ENCODE results near the gene TBX18.

Gene TBX18

GRCh38 chr6:84764332-84765049, at the start of gene TBX18:
Gene TBX18, minus strand, starts transcription at chr6:84764598. Its CDS starts 417 bp downstream, at chr6:84764181.
- intact Hi-C loops (cut with DNase I), result no loop called here
- peak in 2 of 10 donors; percentile 75 to 82 for DNase-seq

- no peak for DNase-seq
- intact Hi-C loops (cut with DNase I), result no loop called here
Observed at GRCh38 chr6:84811351-84811750, 47.0 kb upstream of the TBX18 start.

DNA sequence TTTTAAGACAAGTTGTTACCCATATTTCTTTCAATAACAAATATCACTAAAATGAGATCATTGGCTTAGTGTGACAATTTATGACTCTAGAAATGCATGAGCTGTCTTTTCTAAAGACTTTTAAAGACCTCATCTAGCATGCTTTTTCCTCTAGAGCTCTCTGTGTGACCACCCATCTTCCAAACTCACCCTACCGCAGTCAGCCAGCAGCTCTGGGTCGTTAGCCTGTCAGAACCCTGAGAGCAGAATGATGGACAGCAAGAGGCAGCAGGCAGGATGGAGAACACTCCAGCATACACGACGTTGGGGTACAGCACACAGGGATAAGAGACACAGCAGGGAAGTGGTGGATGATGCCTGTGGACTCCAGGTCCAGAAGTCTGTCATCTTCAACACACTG, 45.1 kb upstream of the TBX18 start:
- DNase-seq, result no peak

GRCh38 chr6:84808491-84809061, 44.2 kb upstream of the TBX18 start:
- intact Hi-C loops (cut with DNase I), result no loop called here
- DNase-seq, result no peak

More for the DNA sequence above, 45.1 kb upstream of the TBX18 start:
- intact Hi-C loops (cut with DNase I), result no loop called here

GRCh38 chr6:84805145-84805544, 40.7 kb upstream of the TBX18 start:
- intact Hi-C loops (cut with DNase I), result no loop called here
- no peak for DNase-seq

GRCh38 chr6:84804720-84805119, 40.3 kb upstream of the TBX18 start:
- no peak for DNase-seq
- intact Hi-C loops (cut with DNase I), result no loop called here

GRCh38 chr6:84801250-84801649, 36.9 kb upstream of the TBX18 start:
- intact Hi-C loops (cut with DNase I), result no loop called here
- no peak for DNase-seq

GRCh38 chr6:84798257-84798656, 33.9 kb upstream of the TBX18 start:
- intact Hi-C loops (cut with DNase I), result no loop called here
- DNase-seq, result no peak

DNA sequence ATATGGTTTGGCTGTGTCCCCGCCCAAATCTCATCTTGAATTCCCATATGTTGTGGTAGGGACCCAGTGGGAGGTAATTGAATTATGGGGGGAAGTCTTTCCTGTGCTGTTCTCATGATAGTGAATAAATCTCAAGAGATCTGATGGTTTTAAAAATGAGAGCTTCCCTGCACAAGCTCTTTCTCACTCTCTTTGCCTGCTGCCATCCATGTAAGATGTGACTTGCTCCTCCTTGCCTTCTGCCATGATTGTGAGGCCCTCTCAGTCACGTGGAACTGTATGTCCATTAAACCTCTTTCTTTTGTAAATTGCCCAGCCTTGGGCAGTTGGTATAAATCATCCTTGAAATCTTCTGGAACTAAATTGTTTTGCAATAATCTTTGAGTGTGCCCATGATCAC, 31.9 kb upstream of the TBX18 start:
- DNase-seq, result no peak
- intact Hi-C loops (cut with DNase I), result no loop called here

DNA sequence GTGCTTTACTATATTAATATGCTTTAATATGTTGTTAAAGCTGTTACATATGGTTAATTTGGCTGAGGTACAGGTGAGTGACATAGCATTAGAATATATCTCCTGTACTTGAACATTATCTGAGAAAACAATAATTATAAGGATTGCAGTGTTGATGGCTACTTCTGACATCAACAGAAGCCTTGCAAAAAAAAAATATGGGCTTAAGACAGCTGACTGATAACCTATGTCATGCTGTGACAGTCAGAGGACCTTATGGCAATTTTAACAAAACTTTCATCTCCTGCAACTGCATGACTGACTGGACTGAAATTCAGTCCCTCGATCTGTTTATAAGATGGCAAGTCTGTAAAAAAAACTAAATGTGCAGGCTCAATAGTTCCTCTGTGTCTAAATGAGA, 27.5 kb upstream of the TBX18 start:
- no peak for DNase-seq

DNA sequence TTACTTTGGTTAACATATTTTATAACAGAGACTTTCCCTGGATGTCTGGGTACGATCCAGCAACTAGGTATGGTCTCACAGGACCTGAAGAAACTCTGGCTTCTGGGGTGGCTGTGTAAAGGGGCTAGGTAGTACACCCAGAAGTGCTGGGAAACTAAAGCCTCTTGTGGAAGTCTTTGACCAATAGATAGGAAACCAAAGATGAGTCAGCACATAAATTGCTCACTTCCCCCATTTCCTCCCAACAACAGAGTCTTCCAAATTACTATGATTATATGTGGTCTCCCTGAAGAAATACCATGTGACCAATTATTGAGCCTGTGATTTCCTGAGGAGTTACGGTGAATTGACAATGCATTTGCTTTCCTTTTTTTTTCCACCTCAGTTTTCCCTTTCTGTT, 26.8 kb upstream of the TBX18 start:
- intact Hi-C loops (cut with DNase I), result no loop called here

More for the DNA sequence above, 27.5 kb upstream of the TBX18 start:
- intact Hi-C loops (cut with DNase I), result no loop called here

GRCh38 chr6:84789170-84789569, 24.8 kb upstream of the TBX18 start:
- intact Hi-C loops (cut with DNase I), result no loop called here

More for the DNA sequence above, 26.8 kb upstream of the TBX18 start:
- no peak for DNase-seq

DNA sequence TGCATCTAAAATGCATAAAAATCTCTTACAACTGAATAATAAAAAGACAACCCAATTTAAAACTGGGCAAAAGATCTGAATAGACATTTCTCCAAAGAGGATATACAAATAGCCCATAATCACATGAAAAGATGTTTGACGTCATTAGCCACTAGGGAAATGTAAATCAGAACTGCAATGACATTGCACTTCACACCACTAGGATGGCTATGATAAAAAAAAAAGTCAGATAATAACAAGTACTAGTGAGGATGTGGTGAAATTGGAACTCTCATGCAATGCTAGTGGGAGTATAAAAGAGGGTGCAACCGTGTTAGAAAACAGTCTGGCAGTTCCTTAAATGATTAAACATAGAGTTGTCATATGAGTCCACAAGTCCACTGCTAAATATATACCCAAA, 24.3 kb upstream of the TBX18 start:
- intact Hi-C loops (cut with DNase I), result no loop called here
- no peak for DNase-seq

More at GRCh38 chr6:84789170-84789569, 24.8 kb upstream of the TBX18 start:
- no peak for DNase-seq

DNA sequence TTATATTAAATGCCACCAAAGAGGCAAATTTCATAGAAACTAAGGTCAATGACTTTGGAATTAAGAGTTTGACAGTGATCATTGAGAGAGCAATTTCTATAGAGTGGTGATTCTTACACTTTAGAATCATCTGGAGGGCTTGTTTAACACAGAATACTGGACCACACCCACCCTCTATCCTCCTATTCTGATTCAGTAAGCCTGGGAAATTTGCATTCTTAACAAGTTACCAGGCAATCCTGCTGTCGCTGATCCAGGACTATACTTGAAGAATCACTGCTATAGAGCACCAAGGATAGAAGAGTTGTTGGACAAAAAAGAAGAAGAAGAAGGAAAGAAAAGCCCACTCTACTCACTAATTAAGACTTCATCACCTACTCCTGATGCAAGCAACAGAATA, 21.3 kb upstream of the TBX18 start:
- DNase-seq, result no peak
- intact Hi-C loops (cut with DNase I), result no loop called here

DNA sequence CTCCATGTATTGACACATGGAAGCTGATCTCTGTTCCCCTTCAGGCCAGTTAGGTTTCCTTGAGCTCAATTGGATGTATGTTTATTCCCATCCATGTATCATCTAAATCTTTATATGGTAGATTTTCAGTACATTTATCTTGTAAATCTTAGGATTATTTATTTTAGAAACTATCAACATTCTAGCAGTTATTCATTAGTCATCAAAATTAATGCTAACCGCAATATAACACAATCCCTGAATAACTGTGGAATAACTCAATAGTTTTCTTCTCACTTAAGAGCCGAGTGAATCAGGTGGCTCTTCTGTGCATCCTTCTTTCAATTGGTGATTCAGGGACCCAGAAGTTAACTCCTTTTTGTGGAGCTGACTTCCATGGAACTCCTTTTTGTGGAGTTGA, 15.5 kb upstream of the TBX18 start:
- intact Hi-C loops (cut with DNase I), result no loop called here
- no peak for DNase-seq

DNA sequence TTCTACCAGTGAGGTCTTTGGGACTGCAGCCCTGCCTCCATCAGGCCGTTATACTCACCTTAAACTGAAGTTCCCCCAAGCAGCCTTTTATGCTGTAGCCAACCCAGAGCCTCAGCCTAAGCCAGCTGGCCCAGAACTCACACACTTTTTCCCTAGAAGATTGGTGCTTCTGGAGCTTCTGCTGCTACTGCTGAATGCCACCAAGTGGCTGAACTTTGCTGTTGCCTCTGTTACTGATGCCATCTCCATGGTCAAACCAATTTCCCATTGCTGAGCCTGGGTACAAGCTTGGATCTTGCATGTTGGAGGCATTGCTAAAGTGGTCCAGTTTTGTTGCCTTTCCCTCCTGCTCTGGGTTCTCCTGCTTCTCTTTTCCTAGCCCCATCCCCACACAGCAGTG, 15.0 kb upstream of the TBX18 start:
- DNase-seq, result no peak
- intact Hi-C loops (cut with DNase I), result no loop called here

DNA sequence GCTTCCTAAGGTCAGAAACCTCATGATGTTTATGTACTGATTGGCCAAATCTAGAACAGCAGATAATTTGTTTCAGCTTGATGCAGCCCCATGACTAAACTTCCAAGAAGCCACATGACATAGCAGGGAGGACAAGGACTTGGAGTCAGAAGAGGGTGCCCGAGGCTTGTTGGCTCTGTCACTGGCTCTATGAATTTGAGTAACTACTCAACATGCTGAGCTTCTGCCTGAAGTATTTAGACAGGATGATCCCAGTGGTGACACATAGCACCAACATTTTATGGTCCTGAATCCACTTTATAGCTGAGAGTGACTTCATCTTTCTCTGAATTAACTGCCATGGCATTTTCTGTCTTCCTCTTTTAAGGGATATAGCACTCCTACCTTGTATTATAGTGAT, 13.5 kb upstream of the TBX18 start:
- no peak for DNase-seq
- intact Hi-C loops (cut with DNase I), result no loop called here

- DNase-seq, result no peak
- intact Hi-C loops (cut with DNase I), result no loop called here
Observed at GRCh38 chr6:84776392-84776791, 12.0 kb upstream of the TBX18 start.

- DNase-seq, result no peak
- intact Hi-C loops (cut with DNase I), result no loop called here
Observed at GRCh38 chr6:84775751-84776150, 11.4 kb upstream of the TBX18 start.

DNA sequence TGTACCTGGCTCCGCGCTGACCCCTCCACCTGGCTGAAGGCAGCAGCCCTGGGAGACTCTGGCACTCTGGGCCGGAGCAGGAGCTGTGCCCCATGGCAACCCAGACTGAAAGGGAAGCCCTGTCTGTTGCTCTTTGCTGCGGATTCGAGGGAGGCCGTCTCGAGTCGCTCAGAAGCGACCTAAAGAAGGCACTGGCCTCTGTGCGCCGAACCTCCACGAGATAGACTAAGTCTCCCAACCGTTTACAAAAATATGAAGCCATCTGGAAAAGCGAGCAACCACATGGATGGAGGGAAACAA, 10.5 kb upstream of the TBX18 start:
- intact Hi-C loops (cut with DNase I), result no loop called here
- DNase-seq, result no peak

- peak in 3 of 10 donors; percentile 27 to 84 (median 56) for DNase-seq
- intact Hi-C loops (cut with DNase I), result no loop called here
Observed at GRCh38 chr6:84774157-84774984, 10.0 kb upstream of the TBX18 start.

All from posterior cingulate gyrus (tissue), 11 donors.